IMR-90 (cell line): ENCODE results near the gene ZNF37A. TPM values are rescaled to one million over a fixed set of nuclear protein-coding genes. Genes with fewer than 3 reads are reported as not detected.

ENCODE experiments used
- microRNA-seq, 2 experiments: library from miRNA; stranded (forward) in 1 of 2; unstranded in 1 of 2; fragments of 10-50 nt in 1 of 2; fragments of <30 nt in 1 of 2; gene quantifications in 1 of 2; microRNA quantifications in 1 of 2; one replicate each; pipeline versions ENCODE3 to v1.1.0; 2013 to 2020; ENCODE audit not compliant: insufficient read depth in 1 of 2, insufficient read length in 1 of 2, unreplicated experiment in 1 of 2
- polyA plus RNA-seq, 3 experiments: library from polyadenylated mRNA; depleted of rRNA; stranded (reverse); fragments of >200 nt; gene quantifications; 2 replicates each; pipeline ENCODE4 v1.2.3, GENCODE V29; 2012; ENCODE audit warnings: low replicate concordance in 1 of 3
- small RNA-seq, 5 experiments: library from RNA; depleted of rRNA; stranded (forward); fragments of <200 nt; gene quantifications; one replicate each; pipeline ENCODE3, GENCODE V24; 2012
- total RNA-seq: library from RNA; depleted of rRNA; stranded (reverse); fragments of >200 nt; gene quantifications from 2 replicates; pipeline ENCODE4 v1.2.3, GENCODE V29; 2012; rRNA removed

ZNF37A gene
- total and polyA plus RNA-seq, 2 of the 4 experiments (the other 2 are of a cell fraction): 5.5 to 8.6 TPM

Small RNAs within 50 kb of the gene (microRNA-seq; reads per million reads assigned to microRNA genes)
- not detected for gene AL117339.2 (ENCODE audit: insufficient read depth, insufficient read length)
- not detected for gene AL161931.1 (ENCODE audit: insufficient read depth, insufficient read length)
- gene FXYD6P2 (ENCODE audit: insufficient read depth, insufficient read length): not detected

Small RNAs within 50 kb of the gene (small RNA-seq; reads per million reads assigned to genes)
- gene AL117339.2 (0 reads per million in 5 experiments), gene AL161931.1 (0 reads per million in 5 experiments), gene FXYD6P2 (0 reads per million in 5 experiments)

Other genes with a start within 250 kb of the ZNF37A start
- gene ZNF248, start 236.7 kb upstream of the ZNF37A start, total RNA-seq: 5.7 and 6.7 TPM in 2 replicates
- gene ZNF248, start 236.7 kb upstream of the ZNF37A start, polyA plus RNA-seq (2012; rRNA removed): 4.2 and 5.1 TPM in 2 replicates
- 9.5 and 12.2 TPM in 2 replicates for gene ZNF25, start 117.7 kb upstream of the ZNF37A start, total RNA-seq
- gene ZNF25, start 117.7 kb upstream of the ZNF37A start, polyA plus RNA-seq (2012; rRNA removed): 3.9 and 5.1 TPM in 2 replicates
- 11.4 and 14.3 TPM in 2 replicates for gene ZNF33A, start 83.7 kb upstream of the ZNF37A start, total RNA-seq
- gene ZNF33A, start 83.7 kb upstream of the ZNF37A start, polyA plus RNA-seq (2012; rRNA removed): 3.9 and 5.6 TPM in 2 replicates